ENCODE measurements around the gene MGAT5. TPM values are rescaled to one million over a fixed set of nuclear protein-coding genes. Genes with fewer than 3 reads are reported as not detected.

MGAT5 gene
- total and polyA plus RNA-seq, 4 experiments from 2014 or later, result 4.4 to 81.3 (median 48.0) TPM

DNA sequence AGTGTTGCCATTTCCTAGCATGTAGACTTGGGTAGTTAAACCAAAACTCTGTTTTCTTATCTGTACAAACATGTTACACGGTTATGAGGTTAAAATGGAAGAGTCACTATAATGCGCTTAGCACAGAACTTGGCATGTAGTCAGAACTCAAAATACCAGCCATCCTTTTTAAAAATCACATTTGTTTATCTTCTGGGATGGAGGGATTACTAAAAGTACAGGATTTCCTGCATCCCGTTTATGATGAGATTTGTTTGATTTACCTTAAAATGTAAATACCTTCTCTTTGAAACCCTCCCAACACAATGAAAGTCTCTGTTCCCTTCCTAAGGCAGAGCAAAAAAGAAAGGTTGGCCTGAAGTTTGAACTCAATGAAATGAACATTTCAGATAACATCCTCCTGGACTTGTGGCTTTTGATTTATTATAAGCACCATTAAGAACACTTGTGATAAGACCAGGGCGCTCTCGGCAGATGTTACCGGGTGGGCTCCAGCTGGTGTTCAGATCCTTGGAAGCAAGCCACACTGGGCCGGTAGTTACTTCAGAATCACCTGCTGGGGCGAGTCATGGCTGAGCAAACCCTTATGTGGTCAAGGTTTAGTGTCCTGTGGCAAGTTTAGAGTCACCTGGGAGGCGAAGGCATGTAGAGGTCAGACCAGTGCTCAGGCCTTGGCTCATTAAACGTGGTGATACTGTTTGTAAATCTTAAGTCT, 105.7 kb downstream of the MGAT5 start:
- CTCF ChIA-PET (ENCODE audit: partially characterized antibody), result interaction anchor here (1.6 kb wide), 1 partner anchor 472 kb away, joined by 3 read pairs; no protein-coding TSS in a partner anchor
- intact Hi-C loops (cut with micrococcal nuclease), result no loop called here
- H3K36me3 Mint-ChIP-seq, result peaks cover 58 to 72% of the 10 kb centered on the region in 2 donors
- no peak for DNase-seq
- H3K4me1 Mint-ChIP-seq, result peaks cover 0 to 11% (median 2%) of the 10 kb centered on the region in 4 donors
- Histone ChIP-seq H3K27me3 (ENCODE audit: insufficient read depth, low read length) (no peaks in the 10 kb centered on the region), H3K4me3 (ENCODE audit: low read length in 2 of 2) (no peak overlapping the region), H3K9me3 (ENCODE audit: control insufficient read depth in 1 of 2, low read length in 2 of 2) (no peaks in the 10 kb centered on the region), H3K36me3 (ENCODE audit: insufficient read depth, low read length) (peaks cover 29% of the 10 kb centered on the region), H3K4me1 (ENCODE audit: insufficient read depth, low read length) (no peaks in the 10 kb centered on the region), H3K27ac (ENCODE audit: low read depth, low read length) (no peak overlapping the region)
- H3K4me3 Mint-ChIP-seq, result no peak overlapping the region
- peak overlapping the region in 1 of 7 donors; percentile 29 for H3K27ac Mint-ChIP-seq
- no peaks in the 10 kb centered on the region for H3K9me3 Mint-ChIP-seq
- H3K27me3 Mint-ChIP-seq, result no peaks in the 10 kb centered on the region
- POLR2A ChIA-PET (ENCODE audit: partially characterized antibody), result no interaction called here

- DNase-seq, result no peak
- Histone ChIP-seq H3K36me3 (ENCODE audit: insufficient read depth, low read length) (peaks cover 27% of the 10 kb centered on the region), H3K27ac (ENCODE audit: low read depth, low read length) (no peak overlapping the region), H3K4me3 (ENCODE audit: low read length in 2 of 2) (no peak overlapping the region), H3K4me1 (ENCODE audit: insufficient read depth, low read length) (peaks cover 6% of the 10 kb centered on the region), H3K27me3 (ENCODE audit: insufficient read depth, low read length) (no peaks in the 10 kb centered on the region), H3K9me3 (ENCODE audit: control insufficient read depth in 1 of 2, low read length in 2 of 2) (no peaks in the 10 kb centered on the region)
- H3K9me3 Mint-ChIP-seq, result no peaks in the 10 kb centered on the region
- ChIA-PET POLR2A (ENCODE audit: partially characterized antibody) (no interaction called here), CTCF (ENCODE audit: partially characterized antibody) (interaction anchor here (0.9 to 1.1 kb wide), 2 partner anchors 11 to 51 kb away, joined by 3 read pairs; no protein-coding TSS in a partner anchor)
- H3K4me3 Mint-ChIP-seq, result no peak overlapping the region
- H3K27ac Mint-ChIP-seq, result peak overlapping the region in 5 of 7 donors; percentile 8 to 78 (median 60)
- H3K4me1 Mint-ChIP-seq, result peaks cover 9 to 20% (median 12%) of the 10 kb centered on the region in 4 donors
- H3K36me3 Mint-ChIP-seq, result peaks cover 59 to 68% of the 10 kb centered on the region in 2 donors
- intact Hi-C loops (cut with micrococcal nuclease), result no loop called here
- H3K27me3 Mint-ChIP-seq, result no peaks in the 10 kb centered on the region
Observed at GRCh38 chr2:134360745-134361487, 107.0 kb downstream of the MGAT5 start.

- H3K4me3 Mint-ChIP-seq, result no peak overlapping the region
- intact Hi-C loops (cut with micrococcal nuclease), result no loop called here
- peaks cover 27% of the 10 kb centered on the region for H3K36me3 ChIP-seq (ENCODE audit: insufficient read depth, low read length)
- H3K27me3 Mint-ChIP-seq, result no peaks in the 10 kb centered on the region
- H3K27ac ChIP-seq (ENCODE audit: low read depth, low read length), result no peak overlapping the region
- H3K4me1 ChIP-seq (ENCODE audit: insufficient read depth, low read length), result peaks cover 13% of the 10 kb centered on the region
- no peaks in the 10 kb centered on the region for H3K27me3 ChIP-seq (ENCODE audit: insufficient read depth, low read length)
- peaks cover 56 to 68% of the 10 kb centered on the region in 2 donors for H3K36me3 Mint-ChIP-seq
- no peaks in the 10 kb centered on the region for H3K9me3 ChIP-seq (ENCODE audit: control insufficient read depth in 1 of 2, low read length in 2 of 2)
- POLR2A ChIA-PET (ENCODE audit: partially characterized antibody), result no interaction called here
- no peaks in the 10 kb centered on the region for H3K9me3 Mint-ChIP-seq
- H3K4me1 Mint-ChIP-seq, result peaks cover 15 to 25% (median 17%) of the 10 kb centered on the region in 4 donors
- CTCF ChIA-PET (ENCODE audit: partially characterized antibody), result interaction anchor here (0.9 to 1.3 kb wide), 3 partner anchors 48 to 115 kb away, joined by 3 to 4 read pairs (median 3); no protein-coding TSS in a partner anchor
- peak overlapping the region in 1 of 7 donors; percentile 23 for H3K27ac Mint-ChIP-seq
- H3K4me3 ChIP-seq (ENCODE audit: low read length in 2 of 2), result no peak overlapping the region
- DNase-seq, result no peak
Observed at GRCh38 chr2:134361648-134362047, 107.8 kb downstream of the MGAT5 start.

GRCh38 chr2:134362152-134362668, 108.3 kb downstream of the MGAT5 start:
- Histone ChIP-seq H3K4me3 (ENCODE audit: low read length in 2 of 2) (no peak overlapping the region), H3K36me3 (ENCODE audit: insufficient read depth, low read length) (peaks cover 27% of the 10 kb centered on the region), H3K4me1 (ENCODE audit: insufficient read depth, low read length) (peaks cover 19% of the 10 kb centered on the region), H3K9me3 (ENCODE audit: control insufficient read depth in 1 of 2, low read length in 2 of 2) (no peaks in the 10 kb centered on the region), H3K27me3 (ENCODE audit: insufficient read depth, low read length) (no peaks in the 10 kb centered on the region), H3K27ac (ENCODE audit: low read depth, low read length) (no peak overlapping the region)
- Mint-ChIP-seq H3K9me3 (no peaks in the 10 kb centered on the region), H3K27me3 (no peaks in the 10 kb centered on the region), H3K4me3 (no peak overlapping the region), H3K27ac (peak overlapping the region in 2 of 7 donors; percentile 23 to 25), H3K4me1 (peaks cover 17 to 31% (median 23%) of the 10 kb centered on the region in 4 donors), H3K36me3 (peaks cover 57 to 67% of the 10 kb centered on the region in 2 donors)
- intact Hi-C loops (cut with micrococcal nuclease), result no loop called here
- no peak for DNase-seq
- ChIA-PET POLR2A (ENCODE audit: partially characterized antibody) (no interaction called here), CTCF (ENCODE audit: partially characterized antibody) (interaction anchor here (0.9 to 1.3 kb wide), 3 partner anchors 48 to 116 kb away, joined by 3 to 4 read pairs (median 3); no protein-coding TSS in a partner anchor)

DNA sequence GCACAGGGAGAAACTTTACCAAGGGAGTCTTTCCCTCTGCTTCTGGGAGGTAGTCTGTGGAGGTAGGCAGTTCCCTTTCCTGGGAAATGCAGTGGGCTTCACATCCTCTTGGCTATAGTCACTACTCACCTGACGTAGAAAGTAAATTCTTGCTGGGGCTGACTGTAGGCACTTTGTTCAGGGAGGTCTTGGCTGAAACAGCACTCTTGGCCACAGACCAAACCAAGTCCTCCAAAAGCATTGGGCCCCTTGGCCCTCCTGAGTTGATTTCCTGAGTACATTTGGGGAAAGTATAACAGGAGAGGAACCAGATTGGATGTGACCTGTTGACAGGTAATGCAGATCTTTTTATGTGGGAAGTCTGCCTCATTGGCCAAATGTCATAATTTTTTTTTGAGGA, 108.9 kb downstream of the MGAT5 start:
- no peaks in the 10 kb centered on the region for H3K27me3 ChIP-seq (ENCODE audit: insufficient read depth, low read length)
- intact Hi-C loops (cut with micrococcal nuclease), result no loop called here
- H3K9me3 ChIP-seq (ENCODE audit: control insufficient read depth in 1 of 2, low read length in 2 of 2), result no peaks in the 10 kb centered on the region
- no peaks in the 10 kb centered on the region for H3K9me3 Mint-ChIP-seq
- ChIA-PET POLR2A (ENCODE audit: partially characterized antibody) (no interaction called here), CTCF (ENCODE audit: partially characterized antibody) (interaction anchor here (1.3 kb wide), 1 partner anchor 49 kb away, joined by 4 read pairs; no protein-coding TSS in a partner anchor)
- H3K27ac Mint-ChIP-seq, result peak overlapping the region in 2 of 7 donors; percentile 13 to 78
- H3K27me3 Mint-ChIP-seq, result no peaks in the 10 kb centered on the region
- no peak overlapping the region for H3K4me3 ChIP-seq (ENCODE audit: low read length in 2 of 2)
- H3K36me3 Mint-ChIP-seq, result peaks cover 57 to 69% of the 10 kb centered on the region in 2 donors
- peaks cover 24% of the 10 kb centered on the region for H3K4me1 ChIP-seq (ENCODE audit: insufficient read depth, low read length)
- peaks cover 21 to 35% (median 28%) of the 10 kb centered on the region in 4 donors for H3K4me1 Mint-ChIP-seq
- no peak overlapping the region for H3K27ac ChIP-seq (ENCODE audit: low read depth, low read length)
- DNase-seq, result no peak
- H3K4me3 Mint-ChIP-seq, result no peak overlapping the region
- H3K36me3 ChIP-seq (ENCODE audit: insufficient read depth, low read length), result peaks cover 27% of the 10 kb centered on the region

DNA sequence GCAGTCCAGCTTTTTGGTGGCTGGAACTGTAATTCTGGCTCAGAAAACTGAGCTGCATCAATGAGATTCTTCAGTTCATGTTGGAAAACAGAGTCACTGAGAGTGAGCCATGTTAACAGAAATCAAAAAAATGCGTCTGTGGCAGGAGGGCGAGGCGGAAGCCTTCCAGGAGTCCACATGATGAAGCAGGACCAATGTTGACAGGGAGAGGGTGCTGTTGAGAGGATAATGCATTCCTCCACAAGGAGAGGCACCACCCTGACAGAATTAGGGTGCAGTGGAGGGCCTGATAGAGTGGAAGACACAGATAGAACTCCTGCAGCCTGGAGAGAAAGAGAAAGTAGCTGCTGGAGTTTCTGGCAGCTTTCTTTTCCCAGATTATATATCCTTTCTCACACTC, 111.5 kb downstream of the MGAT5 start:
- H3K27ac Mint-ChIP-seq, result peak overlapping the region in 2 of 7 donors; percentile 51 to 53
- H3K36me3 Mint-ChIP-seq, result peaks cover 57 to 71% of the 10 kb centered on the region in 2 donors
- Histone ChIP-seq H3K27me3 (ENCODE audit: insufficient read depth, low read length) (no peaks in the 10 kb centered on the region), H3K9me3 (ENCODE audit: control insufficient read depth in 1 of 2, low read length in 2 of 2) (no peaks in the 10 kb centered on the region), H3K4me1 (ENCODE audit: insufficient read depth, low read length) (peaks cover 31% of the 10 kb centered on the region), H3K4me3 (ENCODE audit: low read length in 2 of 2) (no peak overlapping the region), H3K27ac (ENCODE audit: low read depth, low read length) (no peak overlapping the region), H3K36me3 (ENCODE audit: insufficient read depth, low read length) (peaks cover 24% of the 10 kb centered on the region)
- ChIA-PET CTCF (ENCODE audit: partially characterized antibody) (interaction anchor here (2.3 kb wide), 1 partner anchor 47 kb away, joined by 6 read pairs; no protein-coding TSS in a partner anchor), POLR2A (ENCODE audit: partially characterized antibody) (no interaction called here)
- peaks cover 35 to 48% (median 43%) of the 10 kb centered on the region in 4 donors for H3K4me1 Mint-ChIP-seq
- no peaks in the 10 kb centered on the region for H3K27me3 Mint-ChIP-seq
- H3K9me3 Mint-ChIP-seq, result no peaks in the 10 kb centered on the region
- DNase-seq, result no peak
- H3K4me3 Mint-ChIP-seq, result no peak overlapping the region
- intact Hi-C loops (cut with micrococcal nuclease), result loop anchor here (5.0 kb wide), 1 partner anchor 478 kb away; no protein-coding TSS in a partner anchor
